GM23248 (cell line): ENCODE data around the gene SLC4A5. TPM values are rescaled to one million over a fixed set of nuclear protein-coding genes. Genes with fewer than 3 reads are reported as not detected.
A peak's percentile ranks its signal among the peaks of the same experiment; 100 is the strongest.

Experiments used
- DNase-seq: peaks from one replicate; pipeline ENCODE4 v3.0.0-alpha.2; 2015
- H2AFZ ChIP-seq: fragments of 200-600 bp; sonication (generic); 2 replicates; pipeline ENCODE4 v1.6.1; 2016; ENCODE audit warnings: antibody characterized with exemption
- H3F3A ChIP-seq: fragments of 200-600 bp; sonication (generic); 2 replicates; pipeline ENCODE4 v1.6.1; 2016; ENCODE audit warnings: mild to moderate bottlenecking, antibody characterized with exemption, mixed run types; ENCODE audit not compliant: insufficient read depth
- H3K27ac ChIP-seq: fragments of 200-600 bp; sonication (generic); 2 replicates; pipeline ENCODE4 v1.5.1; 2016; ENCODE audit warnings: mild to moderate bottlenecking
- H3K27me3 ChIP-seq: fragments of 200-600 bp; sonication (generic); replicated peaks from 2 replicates; pipeline ENCODE4 v1.6.1; 2016; ENCODE audit warnings: mild to moderate bottlenecking; ENCODE audit not compliant: insufficient read depth
- H3K36me3 ChIP-seq: fragments of 200-600 bp; sonication (generic); 2 replicates; pipeline ENCODE4 v1.6.1; 2016; ENCODE audit warnings: low read depth, mild to moderate bottlenecking
- H3K4me1 ChIP-seq: fragments of 200-600 bp; sonication (generic); 2 replicates; pipeline ENCODE4 v1.6.1; 2016; ENCODE audit warnings: mild to moderate bottlenecking; ENCODE audit not compliant: insufficient read depth
- H3K4me2 ChIP-seq: fragments of 200-600 bp; sonication (generic); one replicate; pipeline ENCODE4 v1.6.1; 2016; ENCODE audit warnings: mild to moderate bottlenecking; ENCODE audit not compliant: unreplicated experiment
- H3K4me3 ChIP-seq: fragments of 200-600 bp; sonication (generic); 2 replicates; pipeline ENCODE4 v1.5.1; 2016; ENCODE audit warnings: mild to moderate bottlenecking
- H3K79me2 ChIP-seq: fragments of 200-600 bp; sonication (generic); 2 replicates; pipeline ENCODE4 v1.6.1; 2016; ENCODE audit warnings: mild to moderate bottlenecking; ENCODE audit not compliant: insufficient read depth
- H3K9ac ChIP-seq: fragments of 200-600 bp; sonication (generic); 2 replicates; pipeline ENCODE4 v1.6.1; 2016; ENCODE audit warnings: mild to moderate bottlenecking
- H3K9me2 ChIP-seq: fragments of 200-600 bp; sonication (generic); 2 replicates; pipeline ENCODE4 v1.6.1; 2016; ENCODE audit warnings: mixed run types, mild to moderate bottlenecking, moderate library complexity; ENCODE audit not compliant: insufficient read depth
- H3K9me3 ChIP-seq: fragments of 200-600 bp; sonication (generic); one replicate; pipeline ENCODE4 v1.6.1; 2017; ENCODE audit warnings: low read depth
- H4K20me1 ChIP-seq: fragments of 200-600 bp; sonication (generic); 2 replicates; pipeline ENCODE4 v1.6.0; 2016; ENCODE audit not compliant: insufficient read depth
- EZH2 ChIP-seq: fragments of 200-600 bp; sonication (generic); IDR thresholded peaks from 2 replicates; pipeline ENCODE4 v1.6.1; 2018; ENCODE audit warnings: antibody characterized with exemption, mild to moderate bottlenecking; ENCODE audit not compliant: insufficient read depth, poor library complexity, severe bottlenecking
- EZH2phosphoT487 ChIP-seq: fragments of 200-600 bp; sonication (generic); IDR thresholded peaks from 2 replicates; pipeline ENCODE4 v1.6.1; 2018; ENCODE audit warnings: antibody characterized with exemption, moderate library complexity, mild to moderate bottlenecking, low read depth; ENCODE audit not compliant: insufficient read depth
- WGBS, 2 experiments: methylation state at CpG; one replicate each; pipeline ENCODE4 v1.1.6; 2015 to 2017; ENCODE audit warnings: low lambda C conversion rate in 2 of 2, low coverage in 1 of 2; ENCODE audit errors: missing lambda C conversion rate in 2 of 2; 5-methylcytosine and 5-hydroxymethylcytosine counted together
- in situ Hi-C: fragments of 300-500 bp; cut with MboI; formaldehyde crosslinking; loops from 2 replicates; pipeline ENCODE4 v1.15.0; 2020
- polyA plus RNA-seq: library from polyadenylated mRNA; unstranded; fragments of >200 nt; fragmentation: Nextera tagmentation; extraction: Ambion mirVana; gene quantifications from 2 replicates; pipeline ENCODE4 v1.2.1, GENCODE V29; 2016
- total RNA-seq: library from RNA; depleted of rRNA; stranded (reverse); fragments of >200 nt; shearing (Covaris generic); gene quantifications from 2 replicates; pipeline ENCODE4 v1.2.3, GENCODE V29; 2014

Gene SLC4A5
- total and polyA plus RNA-seq, 2 experiments from 2014 or later, result 0.32 to 0.35 TPM

GRCh38 chr2:74259191-74259590, 84.0 kb downstream of the SLC4A5 start:
- no peaks in the 10 kb centered on the region for H3F3A ChIP-seq
- in situ Hi-C loops, result no loop called here
- no peak overlapping the region for H3K27ac ChIP-seq
- H3K9me2 ChIP-seq, result no peaks in the 10 kb centered on the region
- H3K9ac ChIP-seq, result no peak overlapping the region
- no peak for DNase-seq
- H3K9me3 ChIP-seq, result no peaks in the 10 kb centered on the region
- no peaks in the 10 kb centered on the region for H3K4me1 ChIP-seq
- no peak overlapping the region for H2AFZ ChIP-seq
- no peaks in the 10 kb centered on the region for H3K36me3 ChIP-seq
- no peak overlapping the region for H3K4me2 ChIP-seq
- no peaks in the 10 kb centered on the region for H3K27me3 ChIP-seq
- H3K4me3 ChIP-seq, result no peak overlapping the region
- H3K79me2 ChIP-seq, result no peaks in the 10 kb centered on the region
- H4K20me1 ChIP-seq, result no peaks in the 10 kb centered on the region
- WGBS, 2 experiments, result 79 to 86% methylated on average over 3 of the region's 3 CpGs
- no peak for TF ChIP-seq EZH2
- no peak for TF ChIP-seq EZH2phosphoT487

GRCh38 chr2:74255660-74256213, 87.5 kb downstream of the SLC4A5 start:
- in situ Hi-C loops, result no loop called here

GRCh38 chr2:74253971-74254310, 89.3 kb downstream of the SLC4A5 start:
- H3K79me2 ChIP-seq, result no peaks in the 10 kb centered on the region
- WGBS, 2 experiments, result 74 to 81% methylated on average over 4 of the region's 4 CpGs
- TF ChIP-seq EZH2, result no peak
- no peak for TF ChIP-seq EZH2phosphoT487
- DNase-seq, result peak; percentile 27
- no peaks in the 10 kb centered on the region for H3K9me2 ChIP-seq
- no peak overlapping the region for H3K4me3 ChIP-seq
- H4K20me1 ChIP-seq, result no peaks in the 10 kb centered on the region
- no peak overlapping the region for H3K27ac ChIP-seq
- in situ Hi-C loops, result no loop called here
- no peaks in the 10 kb centered on the region for H3F3A ChIP-seq
- H3K9me3 ChIP-seq, result no peaks in the 10 kb centered on the region
- no peak overlapping the region for H3K9ac ChIP-seq
- H3K36me3 ChIP-seq, result no peaks in the 10 kb centered on the region
- H3K27me3 ChIP-seq, result no peaks in the 10 kb centered on the region
- no peak overlapping the region for H3K4me2 ChIP-seq
- no peak overlapping the region for H2AFZ ChIP-seq
- H3K4me1 ChIP-seq, result no peaks in the 10 kb centered on the region

More at GRCh38 chr2:74255660-74256213, 87.5 kb downstream of the SLC4A5 start:
- H3K79me2 ChIP-seq, result no peaks in the 10 kb centered on the region
- no peak overlapping the region for H3K4me2 ChIP-seq
- TF ChIP-seq EZH2 (no peak), EZH2phosphoT487 (no peak)
- 84 to 87% methylated on average over 18 of the region's 18 CpGs for WGBS, 2 experiments
- no peak overlapping the region for H3K9ac ChIP-seq
- H3K4me3 ChIP-seq, result no peak overlapping the region
- no peaks in the 10 kb centered on the region for H3K36me3 ChIP-seq
- no peak for DNase-seq
- no peak overlapping the region for H2AFZ ChIP-seq
- no peak overlapping the region for H3K27ac ChIP-seq
- no peaks in the 10 kb centered on the region for H3K9me2 ChIP-seq
- H3F3A ChIP-seq, result no peaks in the 10 kb centered on the region
- H3K4me1 ChIP-seq, result no peaks in the 10 kb centered on the region
- no peaks in the 10 kb centered on the region for H4K20me1 ChIP-seq
- H3K27me3 ChIP-seq, result no peaks in the 10 kb centered on the region
- no peaks in the 10 kb centered on the region for H3K9me3 ChIP-seq

GRCh38 chr2:74253306-74253970, 89.8 kb downstream of the SLC4A5 start:
- WGBS, 2 experiments, result 55 to 56% methylated on average over 7 of the region's 7 CpGs
- no peaks in the 10 kb centered on the region for H3K9me3 ChIP-seq
- H3K4me2 ChIP-seq, result no peak overlapping the region
- no peaks in the 10 kb centered on the region for H3K9me2 ChIP-seq
- H3K36me3 ChIP-seq, result no peaks in the 10 kb centered on the region
- in situ Hi-C loops, result no loop called here
- H3K79me2 ChIP-seq, result no peaks in the 10 kb centered on the region
- no peaks in the 10 kb centered on the region for H3F3A ChIP-seq
- TF ChIP-seq EZH2, result no peak
- no peak for TF ChIP-seq EZH2phosphoT487
- H3K4me1 ChIP-seq, result no peaks in the 10 kb centered on the region
- H3K27ac ChIP-seq, result no peak overlapping the region
- DNase-seq, result no peak
- H3K27me3 ChIP-seq, result no peaks in the 10 kb centered on the region
- H4K20me1 ChIP-seq, result no peaks in the 10 kb centered on the region
- no peak overlapping the region for H3K4me3 ChIP-seq
- H2AFZ ChIP-seq, result no peak overlapping the region
- H3K9ac ChIP-seq, result no peak overlapping the region
